Kidney epithelial cell (primary cell): ENCODE measurements around the gene ZNF559. TPM values are rescaled to one million over a fixed set of nuclear protein-coding genes. Genes with fewer than 3 reads are reported as not detected.
"Not testable (repeated sequence)": the region's sequence is repeated elsewhere in the genome, so short reads cannot be mapped to it uniquely, and the experiment has no call there.

ENCODE experiments used
- DNase-seq: peaks from one replicate; pipeline ENCODE4 v3.0.0-alpha.2; 2010; ENCODE audit warnings: low read depth
- H3K27me3 ChIP-seq: 2 replicates; pipeline ENCODE4 v1.6.0; 2011; ENCODE audit warnings: low read length; ENCODE audit not compliant: control insufficient read depth, insufficient read depth
- H3K36me3 ChIP-seq: 2 replicates; pipeline ENCODE4 v1.5.1; 2011; ENCODE audit warnings: low read length; ENCODE audit not compliant: control insufficient read depth, insufficient read depth
- H3K4me3 ChIP-seq: 2 replicates; pipeline ENCODE4 v1.5.1; 2011; ENCODE audit warnings: low read depth, mild to moderate bottlenecking, control low read depth, low read length
- CTCF ChIP-seq: IDR thresholded peaks from 2 replicates; pipeline ENCODE4 v1.5.1; 2011; ENCODE audit warnings: mild to moderate bottlenecking, moderate library complexity, low read length, control low read depth, inconsistent platforms; ENCODE audit not compliant: insufficient read depth, poor library complexity, severe bottlenecking
- total RNA-seq: library from RNA; depleted of rRNA; stranded (reverse); fragments of >200 nt; gene quantifications from 2 replicates; pipeline ENCODE4 v1.2.3, GENCODE V29; 2015

The ZNF559 gene
- 8.2 and 10.9 TPM in 2 replicates for total RNA-seq

- TF ChIP-seq CTCF, result peak; percentile 36
- peak; percentile 73 for DNase-seq
Measured at GRCh38 chr19:9323919-9324583, at the start of gene ZNF559. Gene ZNF559, plus strand, starts transcription at chr19:9324179. Its CDS starts 14,371 bp downstream, at chr19:9338550.

GRCh38 chr19:9283485-9283884 is 40.5 kb upstream of the ZNF559 start:
- not testable (repeated sequence) for H3K36me3 ChIP-seq, DNase-seq, H3K27me3 ChIP-seq, H3K4me3 ChIP-seq

More at GRCh38 chr19:9323919-9324583, at the start of gene ZNF559:
- H3K36me3 ChIP-seq, result no peaks in the 10 kb centered on the region
- H3K27me3 ChIP-seq, result no peaks in the 10 kb centered on the region
- H3K4me3 ChIP-seq, result peak within 1 kb of the TSS; percentile 74

GRCh38 chr19:9289231-9289884 is 34.6 kb upstream of the ZNF559 start:
- H3K36me3 ChIP-seq, result no peaks in the 10 kb centered on the region
- TF ChIP-seq CTCF, result no peak
- H3K27me3 ChIP-seq, result no peaks in the 10 kb centered on the region
- no peak for DNase-seq
- no peak overlapping the region for H3K4me3 ChIP-seq

GRCh38 chr19:9295411-9295849 is 28.5 kb upstream of the ZNF559 start:
- no peak overlapping the region for H3K4me3 ChIP-seq
- no peak for DNase-seq
- peaks cover 4% of the 10 kb centered on the region for H3K36me3 ChIP-seq
- TF ChIP-seq CTCF, result no peak
- no peaks in the 10 kb centered on the region for H3K27me3 ChIP-seq

- no peak for TF ChIP-seq CTCF
- H3K36me3 ChIP-seq, result peaks cover 5% of the 10 kb centered on the region
- H3K4me3 ChIP-seq, result no peak overlapping the region
- DNase-seq, result no peak
- H3K27me3 ChIP-seq, result no peaks in the 10 kb centered on the region
Measured at GRCh38 chr19:9296336-9296735, 27.6 kb upstream of the ZNF559 start.

- Histone ChIP-seq H3K36me3 (peaks cover under 1% of the 10 kb centered on the region), H3K27me3 (no peaks in the 10 kb centered on the region), H3K4me3 (no peak overlapping the region)
- DNase-seq, result no peak
- TF ChIP-seq CTCF, result no peak
Measured at GRCh38 chr19:9306443-9306842, 17.5 kb upstream of the ZNF559 start.
